SK-N-SH (cell line): ENCODE measurements around the gene CA12.

Experiments
- CTCF ChIP-seq: fragments of 200-600 bp; sonication (generic); IDR thresholded peaks from 2 replicates; pipeline ENCODE4 v1.6.1; 2017; ENCODE audit warnings: antibody characterized with exemption, mild to moderate bottlenecking, moderate library complexity
- GABPA ChIP-seq: IDR thresholded peaks from 2 replicates; pipeline ENCODE4 v1.4.0; 2012; ENCODE audit warnings: low read depth, mild to moderate bottlenecking
- MAX ChIP-seq: IDR thresholded peaks from 2 replicates; pipeline ENCODE4 v1.4.0; 2012; ENCODE audit warnings: low read depth
- MXI1 ChIP-seq: IDR thresholded peaks from 2 replicates; pipeline ENCODE4 v1.6.1; 2012; ENCODE audit warnings: mild to moderate bottlenecking, low read depth, low read length, improper control_type of control experiment
- NRF1 ChIP-seq: IDR thresholded peaks from 2 replicates; pipeline ENCODE4 v1.6.1; 2012; ENCODE audit warnings: low read depth, mild to moderate bottlenecking, low read length
- POLR2AphosphoS5 ChIP-seq: IDR thresholded peaks from 2 replicates; pipeline ENCODE4 v1.6.1; 2012; ENCODE audit warnings: low read depth, low read length
- RAD21 ChIP-seq: IDR thresholded peaks from 2 replicates; pipeline ENCODE4 v1.6.1; 2012; ENCODE audit warnings: mild to moderate bottlenecking, low read length
- RXRA ChIP-seq: IDR thresholded peaks from 2 replicates; pipeline ENCODE4 v1.4.0; 2012; ENCODE audit warnings: low read depth, mild to moderate bottlenecking, borderline replicate concordance
- SIN3A ChIP-seq: IDR thresholded peaks from 2 replicates; pipeline ENCODE4 v1.6.1; 2012; ENCODE audit warnings: low read depth, mild to moderate bottlenecking, low read length, moderate library complexity, borderline replicate concordance
- TEAD4 ChIP-seq: IDR thresholded peaks from 2 replicates; pipeline ENCODE4 v1.4.0; 2012; ENCODE audit warnings: mild to moderate bottlenecking, borderline replicate concordance; ENCODE audit not compliant: insufficient read depth
- USF2 ChIP-seq: fragments of 150-350 bp; IDR thresholded peaks from 2 replicates; pipeline ENCODE4 v1.6.1; 2017; ENCODE audit warnings: antibody characterized with exemption, low read length, low read depth, borderline replicate concordance
- ZBTB33 ChIP-seq: IDR thresholded peaks from 2 replicates; pipeline ENCODE4 v1.4.0; 2012; ENCODE audit warnings: low read depth, borderline replicate concordance

GRCh38 chr15:63374686-63375520 is 6.7 kb downstream of the CA12 start:
- TF ChIP-seq CTCF (no peak), POLR2AphosphoS5 (no peak), MAX (peak; percentile 25; the same call in 1 of the 2 replicates), MXI1 (no peak), SIN3A (no peak), GABPA (no peak), RAD21 (no peak), RXRA (no peak), TEAD4 (no peak), ZBTB33 (no peak), USF2 (no peak), NRF1 (no peak)
